ENCODE data around the gene CD164L2. TPM values are rescaled to one million over a fixed set of nuclear protein-coding genes. Genes with fewer than 3 reads are reported as not detected.

CD164L2 gene
- total RNA-seq: not detected in 2 replicates

DNA sequence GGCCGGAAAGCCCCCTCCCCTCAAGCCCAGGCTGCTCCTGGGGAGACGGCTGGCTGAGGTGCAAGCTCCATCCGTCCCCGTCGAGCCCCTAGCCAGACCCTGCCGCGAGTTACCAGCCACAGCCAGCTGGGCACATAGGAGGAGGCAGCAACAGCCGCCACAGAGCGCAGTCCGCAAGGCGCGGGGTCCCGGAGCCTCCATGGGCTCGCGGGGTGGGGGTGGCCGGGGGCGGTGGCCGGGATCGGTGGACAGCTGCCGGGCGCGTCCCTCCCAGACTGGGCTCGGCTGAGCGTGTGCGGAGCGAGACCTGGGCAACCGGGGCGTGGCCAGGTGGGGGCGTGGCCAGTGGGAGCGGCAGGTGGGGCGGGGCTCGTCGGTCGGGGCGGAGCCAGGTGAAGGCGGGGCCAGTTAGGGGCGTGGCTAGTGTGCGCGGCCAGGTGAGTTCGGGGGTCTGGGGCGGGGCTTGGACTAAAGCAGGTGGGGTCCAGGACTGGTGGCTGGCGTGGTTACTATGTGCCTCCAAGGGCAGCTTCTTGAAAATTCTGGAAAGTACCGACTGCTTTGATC, at the start of gene CD164L2:
TSS of gene CD164L2 (minus strand) at position 295 of the 567 bp plus-strand sequence. CDS start at position 201, 94 bp downstream.

DNA sequence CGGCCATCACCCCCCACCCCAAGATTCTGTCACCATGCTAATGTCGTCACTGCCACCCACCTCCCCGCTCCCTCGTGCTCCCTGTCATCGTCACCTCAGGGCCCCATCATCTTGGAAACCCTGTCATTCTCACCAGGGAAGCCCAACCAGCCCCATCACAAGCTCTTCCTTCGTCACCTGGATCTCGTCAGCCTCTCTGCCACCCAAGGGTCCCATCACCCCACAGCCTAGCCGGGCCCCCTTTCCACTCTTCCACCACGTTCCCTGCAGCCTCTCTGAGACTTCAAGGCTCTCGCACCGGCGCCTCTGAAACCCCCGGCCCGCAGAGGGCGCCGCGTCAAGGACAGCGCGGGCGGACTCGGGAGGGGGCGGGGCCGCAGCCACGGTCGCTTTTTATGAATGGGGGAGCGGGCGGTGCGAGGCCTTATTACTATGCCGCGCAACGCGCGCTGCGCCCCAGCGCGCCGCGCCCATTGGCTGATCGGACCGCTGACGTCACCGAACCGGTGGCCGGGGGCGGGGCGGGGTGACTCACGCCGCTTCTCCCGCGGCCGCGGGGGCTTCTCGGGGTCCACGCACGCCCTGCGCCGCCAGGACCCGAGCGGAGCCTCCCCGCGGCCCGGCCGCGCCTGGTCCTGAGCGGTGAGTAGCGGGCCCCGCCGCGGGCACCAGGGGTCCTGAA, 9.1 kb upstream of the CD164L2 start, which contains the start of gene GPR3:
TSS of gene GPR3 (plus strand) at position 527 of the 682 bp plus-strand sequence. CDS start 1,177 bp downstream, outside the sequence.

DNA sequence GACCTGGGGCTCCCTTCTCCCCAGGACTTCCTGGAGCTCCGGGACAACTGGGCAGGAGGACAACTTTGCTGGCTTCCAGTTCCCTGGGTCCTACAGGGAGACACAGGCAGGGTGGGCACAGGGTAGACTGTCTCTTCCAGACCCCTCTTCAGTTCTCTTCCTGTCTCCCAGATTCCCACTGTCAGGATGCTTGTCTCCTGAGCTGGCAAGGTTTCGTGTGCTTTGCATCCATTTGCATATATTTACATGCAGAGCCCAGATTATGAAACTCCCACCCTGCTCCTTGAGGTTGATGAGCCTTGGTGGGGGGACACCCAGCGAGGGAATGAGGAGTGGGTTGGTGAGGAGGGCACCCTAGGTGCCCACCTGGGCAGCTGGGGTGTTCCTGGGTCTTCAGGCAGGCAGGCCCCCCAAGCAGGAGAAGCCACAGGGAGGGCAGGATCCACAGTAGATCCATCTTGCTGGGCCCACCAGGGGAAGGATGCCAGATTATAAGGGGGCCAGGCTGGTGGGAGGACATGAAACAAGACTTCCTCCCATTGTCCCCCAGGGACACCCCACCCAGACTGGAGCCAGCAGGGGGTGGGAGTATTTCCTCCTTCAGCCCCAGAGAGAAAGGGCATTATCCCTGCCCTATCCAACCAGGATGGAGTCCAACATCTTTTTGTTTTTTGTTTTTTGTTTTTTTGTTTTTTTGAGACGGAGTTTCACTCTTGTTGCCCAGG, 8.6 kb downstream of the CD164L2 start, which contains the start of gene FCN3:
TSS of gene FCN3 (minus strand) at position 463 of the 725 bp plus-strand sequence. CDS start at position 457, 6 bp downstream.

DNA sequence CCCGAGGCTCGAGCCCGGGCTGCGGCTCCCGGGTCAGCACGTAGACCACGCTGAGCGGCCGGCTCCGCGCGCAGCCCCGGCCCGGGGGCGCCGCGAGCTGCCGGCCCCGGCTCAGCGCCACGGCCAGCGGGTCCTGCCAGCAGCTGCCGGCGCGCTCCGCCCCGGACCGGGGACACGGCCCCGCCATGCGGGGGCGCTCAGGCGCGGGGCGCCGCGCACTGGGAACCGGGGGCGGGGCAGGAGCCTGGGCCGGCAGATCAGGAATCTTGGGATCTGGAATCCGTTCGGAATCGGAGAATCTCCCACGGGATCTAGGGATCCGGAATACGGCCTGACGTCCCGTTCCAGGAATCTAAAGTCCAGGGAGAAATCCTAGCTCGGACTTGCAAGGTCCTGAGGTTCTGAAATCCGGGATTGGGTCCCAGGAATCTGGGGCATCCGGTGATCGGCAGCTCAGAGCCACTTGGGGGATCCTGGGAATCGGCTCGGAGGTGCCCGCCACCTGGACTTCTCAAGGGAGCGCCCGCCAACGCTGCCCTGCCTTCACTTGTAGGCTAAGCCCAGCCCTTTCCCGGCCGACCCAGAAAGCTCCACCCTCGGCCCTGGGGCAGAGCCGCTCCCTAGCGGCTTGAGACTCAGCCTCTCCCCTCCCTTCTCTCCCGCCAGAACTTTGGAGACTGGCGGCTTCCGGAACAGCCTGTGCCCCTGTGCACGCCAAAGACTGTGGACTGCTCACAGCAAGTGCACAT, 16.5 kb downstream of the CD164L2 start, which contains the start of gene MAP3K6:
TSS of gene MAP3K6 (minus strand) at position 551 of the 749 bp plus-strand sequence. CDS start at position 187, 364 bp downstream.

DNA sequence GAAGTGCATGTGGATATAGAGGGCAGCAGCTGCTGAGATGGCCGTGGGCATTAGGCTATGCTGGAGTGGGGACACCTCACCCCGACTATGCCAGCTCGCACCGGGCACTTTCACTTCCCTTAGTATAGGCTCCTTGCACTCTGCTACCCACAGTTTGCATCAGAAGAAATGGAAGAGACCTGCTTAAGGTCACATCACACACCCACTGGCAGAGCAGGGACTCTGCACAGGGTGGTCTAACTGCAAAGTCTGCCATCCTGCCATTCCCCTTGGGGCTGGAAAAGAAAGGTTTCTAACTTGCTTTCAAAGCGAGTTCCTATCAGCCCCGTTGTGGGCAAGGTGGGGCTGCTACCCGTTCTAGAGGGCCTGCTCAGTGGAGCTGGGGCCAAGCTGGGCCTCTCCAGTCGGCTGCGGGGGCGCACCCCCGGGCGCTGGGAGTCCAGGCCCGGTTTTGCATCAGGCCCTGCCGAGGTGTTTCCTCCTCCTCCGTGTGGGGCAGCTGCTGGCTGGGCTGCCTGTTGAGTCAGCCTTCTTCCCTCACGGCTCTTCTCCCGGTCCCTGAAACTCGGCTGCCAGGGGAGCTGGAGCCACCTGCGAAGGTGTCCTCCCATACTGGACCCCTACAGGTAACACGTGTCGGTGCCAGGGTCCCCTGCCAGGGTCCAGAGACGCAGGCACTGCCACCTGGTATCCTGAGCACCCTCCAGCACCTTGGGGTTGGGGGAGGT, 41.4 kb downstream of the CD164L2 start, which contains the start of gene SYTL1:
TSS of gene SYTL1 (plus strand) at position 498 of the 728 bp plus-strand sequence. CDS start 3,313 bp downstream, outside the sequence.

Other genes starting within 250 kb of the CD164L2 start
- 2.9 and 3.4 TPM in 2 replicates for gene SLC9A1, start 228.2 kb downstream of the CD164L2 start, total RNA-seq
- gene WDTC1, start 148.7 kb downstream of the CD164L2 start, total RNA-seq: 19.0 and 21.4 TPM in 2 replicates
- gene TMEM222, start 61.2 kb downstream of the CD164L2 start, total RNA-seq: 17.1 and 22.6 TPM in 2 replicates
- gene SYTL1, start 41.3 kb downstream of the CD164L2 start, total RNA-seq: under 0.01 TPM in 1 of 2 replicates, not detected in the other
- gene MAP3K6, start 16.4 kb downstream of the CD164L2 start, total RNA-seq: 8.2 and 17.8 TPM in 2 replicates
- gene FCN3, start 8.5 kb downstream of the CD164L2 start, total RNA-seq: not detected in 2 replicates
- gene GPR3, start 9.3 kb upstream of the CD164L2 start, total RNA-seq: 0.56 and 0.58 TPM in 2 replicates
- 13.5 and 14.2 TPM in 2 replicates for gene WASF2, start 106.8 kb upstream of the CD164L2 start, total RNA-seq
- 4.4 and 5.6 TPM in 2 replicates for gene AHDC1, start 220.8 kb upstream of the CD164L2 start, total RNA-seq

Measured in regular cardiac myocyte (primary cell).